ENCODE data around the gene D2HGDH. TPM values are rescaled to one million over a fixed set of nuclear protein-coding genes. Genes with fewer than 3 reads are reported as not detected.
A peak's percentile ranks its signal among the peaks of the same experiment; 100 is the strongest.

D2HGDH gene
- total and polyA plus RNA-seq, 3 donors from 2014 or later: 15.6 to 37.7 (median 36.1) TPM

GRCh38 chr2:241814393-241814642, 79.9 kb downstream of the D2HGDH start:
- Histone ChIP-seq H3K36me3 (ENCODE audit: low read depth, missing control alignments) (no peaks in the 10 kb centered on the region), H3K4me3 (no peak overlapping the region), H3K4me1 (peaks cover 10% of the 10 kb centered on the region), H3K27me3 (no peaks in the 10 kb centered on the region), H3K27ac (no peak overlapping the region), H3K9me3 (no peaks in the 10 kb centered on the region)
- DNase-seq: no peak
- WGBS, 2 donors: 75 to 90% methylated on average over 15 of the region's 17 CpGs
- TF ChIP-seq, protein P1, sequence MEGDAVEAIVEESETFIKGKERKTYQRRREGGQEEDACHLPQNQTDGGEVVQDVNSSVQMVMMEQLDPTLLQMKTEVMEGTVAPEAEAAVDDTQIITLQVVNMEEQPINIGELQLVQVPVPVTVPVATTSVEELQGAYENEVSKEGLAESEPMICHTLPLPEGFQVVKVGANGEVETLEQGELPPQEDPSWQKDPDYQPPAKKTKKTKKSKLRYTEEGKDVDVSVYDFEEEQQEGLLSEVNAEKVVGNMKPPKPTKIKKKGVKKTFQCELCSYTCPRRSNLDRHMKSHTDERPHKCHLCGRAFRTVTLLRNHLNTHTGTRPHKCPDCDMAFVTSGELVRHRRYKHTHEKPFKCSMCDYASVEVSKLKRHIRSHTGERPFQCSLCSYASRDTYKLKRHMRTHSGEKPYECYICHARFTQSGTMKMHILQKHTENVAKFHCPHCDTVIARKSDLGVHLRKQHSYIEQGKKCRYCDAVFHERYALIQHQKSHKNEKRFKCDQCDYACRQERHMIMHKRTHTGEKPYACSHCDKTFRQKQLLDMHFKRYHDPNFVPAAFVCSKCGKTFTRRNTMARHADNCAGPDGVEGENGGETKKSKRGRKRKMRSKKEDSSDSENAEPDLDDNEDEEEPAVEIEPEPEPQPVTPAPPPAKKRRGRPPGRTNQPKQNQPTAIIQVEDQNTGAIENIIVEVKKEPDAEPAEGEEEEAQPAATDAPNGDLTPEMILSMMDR (IDR thresholded peaks at IDR 0.05): no peak
- TF ChIP-seq POLR2A (IDR thresholded peaks at IDR 0.05): no peak
- intact Hi-C loops (cut with DNase I; ENCODE audit: low total_unique reads): no loop called here

DNA sequence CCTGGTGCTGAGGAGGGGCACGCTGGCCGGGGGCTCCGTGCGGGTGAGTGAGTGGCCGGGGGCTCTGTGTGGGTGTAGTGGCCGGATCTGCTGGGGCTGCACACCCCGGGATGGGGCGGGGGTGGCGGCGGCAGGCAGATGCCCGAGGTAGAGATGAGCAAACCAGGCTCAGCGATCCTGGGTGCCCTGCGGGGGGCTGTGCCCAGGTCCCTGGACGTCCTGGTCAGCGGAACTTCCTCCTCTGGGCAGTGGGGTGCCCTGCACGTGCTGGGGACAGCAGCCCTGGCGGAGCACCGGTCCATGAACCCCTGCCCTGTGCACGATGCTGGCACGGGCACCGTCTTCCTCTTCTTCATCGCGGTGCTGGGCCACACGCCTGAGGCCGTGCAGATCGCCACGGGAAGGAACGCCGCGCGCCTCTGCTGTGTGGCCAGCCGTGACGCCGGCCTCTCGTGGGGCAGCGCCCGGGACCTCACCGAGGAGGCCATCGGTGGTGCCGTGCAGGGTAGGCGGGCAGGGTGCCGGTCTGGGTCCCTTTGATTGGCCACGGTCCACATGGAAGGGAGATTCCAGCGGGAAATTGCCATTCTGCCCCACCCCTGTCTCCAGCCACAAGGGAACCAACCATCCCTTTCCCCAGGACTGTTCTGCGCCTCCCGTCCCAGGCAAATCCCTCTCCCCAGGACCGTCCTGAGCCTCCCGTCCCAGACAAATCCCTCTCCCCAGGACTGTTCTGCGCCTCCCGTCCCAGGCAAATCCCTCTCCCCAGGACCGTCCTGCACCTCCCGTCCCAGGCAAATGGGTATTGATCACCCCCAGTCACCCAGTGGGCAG, 80.4 kb downstream of the D2HGDH start:
- H3K36me3 ChIP-seq (ENCODE audit: low read depth, missing control alignments): no peaks in the 10 kb centered on the region
- H3K27ac ChIP-seq: no peak overlapping the region
- no peaks in the 10 kb centered on the region for H3K9me3 ChIP-seq
- no peak overlapping the region for H3K4me3 ChIP-seq
- 86 to 89% methylated on average over 19 to 47 of the region's 52 CpGs for WGBS, 2 donors
- no peak for DNase-seq
- no peak for TF ChIP-seq POLR2A (IDR thresholded peaks at IDR 0.05)
- TF ChIP-seq, protein P1 (IDR thresholded peaks at IDR 0.05): no peak
- H3K4me1 ChIP-seq: peaks cover 10% of the 10 kb centered on the region
- intact Hi-C loops (cut with DNase I; ENCODE audit: low total_unique reads): no loop called here
- H3K27me3 ChIP-seq: no peaks in the 10 kb centered on the region

GRCh38 chr2:241815477-241816430, 81.3 kb downstream of the D2HGDH start:
- H3K9me3 ChIP-seq: no peaks in the 10 kb centered on the region
- H3K36me3 ChIP-seq (ENCODE audit: low read depth, missing control alignments): no peaks in the 10 kb centered on the region
- no peak overlapping the region for H3K4me3 ChIP-seq
- intact Hi-C loops (cut with DNase I; ENCODE audit: low total_unique reads): no loop called here
- H3K27ac ChIP-seq: no peak overlapping the region
- TF ChIP-seq, protein P1 (IDR thresholded peaks at IDR 0.05): no peak
- no peak for TF ChIP-seq POLR2A (IDR thresholded peaks at IDR 0.05)
- H3K27me3 ChIP-seq: no peaks in the 10 kb centered on the region
- peak; percentile 14 for DNase-seq
- 86 to 89% methylated on average over 32 to 48 of the region's 48 CpGs for WGBS, 2 donors
- H3K4me1 ChIP-seq: peaks cover 9% of the 10 kb centered on the region

- no peaks in the 10 kb centered on the region for H3K36me3 ChIP-seq (ENCODE audit: low read depth, missing control alignments)
- H3K4me3 ChIP-seq: no peak overlapping the region
- 60 to 82% methylated on average over 9 to 32 of the region's 33 CpGs for WGBS, 2 donors
- H3K27ac ChIP-seq: no peak overlapping the region
- H3K9me3 ChIP-seq: no peaks in the 10 kb centered on the region
- peaks cover under 1% of the 10 kb centered on the region for H3K4me1 ChIP-seq
- TF ChIP-seq, protein P1 (IDR thresholded peaks at IDR 0.05): no peak
- no peak for TF ChIP-seq POLR2A (IDR thresholded peaks at IDR 0.05)
- DNase-seq: peak; percentile 16
- H3K27me3 ChIP-seq: no peaks in the 10 kb centered on the region
- intact Hi-C loops (cut with DNase I; ENCODE audit: low total_unique reads): no loop called here
Observed at GRCh38 chr2:241816431-241817121, 82.1 kb downstream of the D2HGDH start.

All from testis (tissue), 3 donors.